NT2/D1 (cell line): ENCODE results near the gene HABP4.

Experiments used
- SUZ12 ChIP-seq: IDR thresholded peaks from 2 replicates; pipeline ENCODE4 v1.6.1; 2011; ENCODE audit not compliant: insufficient read length, insufficient read depth; ENCODE audit errors: extremely low read depth
- ZNF274 ChIP-seq: IDR thresholded peaks from 2 replicates; pipeline ENCODE4 v1.6.1; 2011; ENCODE audit warnings: mild to moderate bottlenecking, low read depth, low read length

DNA sequence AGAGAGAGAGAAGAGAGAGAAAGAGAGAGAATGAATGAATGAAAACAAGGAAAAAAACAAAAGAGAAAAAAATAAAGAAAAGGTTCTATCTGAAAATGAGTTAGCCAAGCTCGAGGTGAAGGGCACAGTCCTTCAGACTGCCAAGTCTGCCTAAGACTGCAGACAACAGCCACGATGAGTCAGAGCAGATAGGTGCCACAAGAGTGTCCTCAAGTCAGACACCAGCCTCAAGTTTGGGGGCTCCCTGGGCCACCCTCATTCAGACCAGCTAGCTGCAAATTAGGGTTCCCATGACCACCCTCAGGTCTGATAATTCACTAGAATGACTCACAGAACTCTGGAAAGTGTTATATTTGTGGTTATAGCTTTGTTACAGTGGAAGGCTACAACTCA lies 13.9 kb upstream of the HABP4 start:
- no peak for TF ChIP-seq SUZ12
- TF ChIP-seq ZNF274: no peak
